ENCODE results near the gene SLC22A12.

- TF ChIP-seq POLR2A (IDR thresholded peaks at IDR 0.05; ENCODE audit: low read length) (no peak), CTCF (IDR thresholded peaks at IDR 0.05) (no peak), FOSB (CRISPR knock-in tag; IDR thresholded peaks at IDR 0.05) (no peak), MAX (IDR thresholded peaks at IDR 0.05) (no peak), ZC3H11A (IDR thresholded peaks at IDR 0.05) (no peak), HDAC2 (IDR thresholded peaks at IDR 0.05) (no peak), RARB (CRISPR knock-in tag; IDR thresholded peaks at IDR 0.05) (no peak), JUNB (IDR thresholded peaks at IDR 0.05) (no peak)
- TF ChIP-seq, protein P1, sequence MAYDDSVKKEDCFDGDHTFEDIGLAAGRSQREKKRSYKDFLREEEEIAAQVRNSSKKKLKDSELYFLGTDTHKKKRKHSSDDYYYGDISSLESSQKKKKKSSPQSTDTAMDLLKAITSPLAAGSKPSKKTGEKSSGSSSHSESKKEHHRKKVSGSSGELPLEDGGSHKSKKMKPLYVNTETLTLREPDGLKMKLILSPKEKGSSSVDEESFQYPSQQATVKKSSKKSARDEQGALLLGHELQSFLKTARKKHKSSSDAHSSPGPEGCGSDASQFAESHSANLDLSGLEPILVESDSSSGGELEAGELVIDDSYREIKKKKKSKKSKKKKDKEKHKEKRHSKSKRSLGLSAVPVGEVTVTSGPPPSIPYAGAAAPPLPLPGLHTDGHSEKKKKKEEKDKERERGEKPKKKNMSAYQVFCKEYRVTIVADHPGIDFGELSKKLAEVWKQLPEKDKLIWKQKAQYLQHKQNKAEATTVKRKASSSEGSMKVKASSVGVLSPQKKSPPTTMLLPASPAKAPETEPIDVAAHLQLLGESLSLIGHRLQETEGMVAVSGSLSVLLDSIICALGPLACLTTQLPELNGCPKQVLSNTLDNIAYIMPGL (CRISPR knock-in tag; IDR thresholded peaks at IDR 0.05; ENCODE audit: borderline replicate concordance), result no peak
Measured at GRCh38 chr11:64624883-64625481, 34.0 kb downstream of the SLC22A12 start.
